ENCODE measurements around the gene ZSWIM2.
"Not testable (repeated sequence)": the region's sequence is repeated elsewhere in the genome, so short reads cannot be mapped to it uniquely, and the experiment has no call there.

ZSWIM2 gene

DNA sequence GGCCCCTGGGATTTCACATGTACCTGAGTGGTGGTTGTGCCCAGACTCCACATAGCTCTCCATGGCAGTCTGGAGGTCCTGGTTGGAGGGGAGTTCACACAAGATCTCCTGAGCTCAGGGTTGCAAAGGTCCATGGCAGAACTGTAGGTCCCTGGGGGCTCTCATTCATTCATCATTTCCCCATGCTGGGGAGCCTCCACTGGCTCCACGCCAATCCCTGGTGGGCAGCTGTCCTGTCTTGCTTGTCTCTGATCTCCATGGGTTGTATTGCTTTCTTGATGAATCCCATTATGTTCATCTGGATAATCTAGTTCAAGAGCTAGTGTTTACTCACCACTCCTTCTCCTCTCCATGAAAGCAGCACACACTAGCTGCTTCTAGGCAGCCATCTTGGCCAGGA lies 42.4 kb downstream of the ZSWIM2 start:
- Histone ChIP-seq H3K79me2 (ENCODE audit: control insufficient read depth, insufficient read depth, low read length) (no peaks in the 10 kb centered on the region), H4K5ac (ENCODE audit: low read length) (no peak overlapping the region), H2BK120ac (ENCODE audit: low read depth, low read length) (no peak overlapping the region), H3K18ac (ENCODE audit: low read length) (no peak overlapping the region), H2BK15ac (replicated peaks; ENCODE audit: low read depth) (no peak overlapping the region), H3K9ac (ENCODE audit: low read length) (no peak overlapping the region), H3K56ac (ENCODE audit: low read length) (no peak overlapping the region), H2BK5ac (ENCODE audit: low read length) (no peak overlapping the region), H3K4me2 (ENCODE audit: low read length) (no peak overlapping the region), H3K27me3 (ENCODE audit: insufficient read depth, low read length, poor library complexity) (no peaks in the 10 kb centered on the region), H2AK5ac (ENCODE audit: low read length) (no peak overlapping the region), H3K27ac (ENCODE audit: low read depth, low read length) (no peak overlapping the region), H3K36me3 (ENCODE audit: control insufficient read depth, insufficient read depth, low read length) (no peaks in the 10 kb centered on the region), H3K4me3 (ENCODE audit: low read length) (no peak overlapping the region), H3K23ac (ENCODE audit: low read length) (no peak overlapping the region), H3K79me1 (ENCODE audit: low read length) (no peaks in the 10 kb centered on the region), H4K8ac (ENCODE audit: low read depth, low read length) (no peak overlapping the region), H3K4me1 (ENCODE audit: control insufficient read depth, low read depth, low read length) (no peaks in the 10 kb centered on the region), H3K4ac (ENCODE audit: low read depth, low read length) (no peak overlapping the region)
- WGBS (ENCODE audit: extremely low coverage, insufficient coverage, low lambda C conversion rate): no CpG with 5 or more reads among the region's 1 CpG
- DNase-seq: no peak

DNA sequence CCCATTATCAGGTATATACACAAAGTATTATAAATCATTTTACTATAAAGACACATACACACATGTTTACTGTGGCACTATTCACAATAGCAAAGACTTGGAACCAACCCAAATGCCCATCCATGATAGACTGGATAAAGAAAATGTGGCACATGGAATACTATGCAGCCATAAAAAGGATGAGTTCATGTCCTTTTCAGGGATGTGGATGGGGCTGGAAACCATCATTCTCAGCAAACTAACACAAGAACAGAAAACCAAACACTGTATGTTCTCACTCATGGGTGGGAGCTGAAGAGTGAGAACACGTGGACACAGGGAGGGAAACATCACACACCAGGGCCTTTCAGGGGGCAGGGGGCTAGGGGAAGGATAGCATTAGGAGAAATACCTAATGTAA lies 50.4 kb downstream of the ZSWIM2 start:
- H3K56ac ChIP-seq (ENCODE audit: low read length); H3K4me3 ChIP-seq (ENCODE audit: low read length); H3K4me2 ChIP-seq (ENCODE audit: low read length); H3K18ac ChIP-seq (ENCODE audit: low read length); H3K4me1 ChIP-seq (ENCODE audit: control insufficient read depth, low read depth, low read length); H2BK120ac ChIP-seq (ENCODE audit: low read depth, low read length); H4K8ac ChIP-seq (ENCODE audit: low read depth, low read length); H4K5ac ChIP-seq (ENCODE audit: low read length); H2BK15ac ChIP-seq (replicated peaks; ENCODE audit: low read depth); DNase-seq; H3K36me3 ChIP-seq (ENCODE audit: control insufficient read depth, insufficient read depth, low read length); H3K27ac ChIP-seq (ENCODE audit: low read depth, low read length); H2AK5ac ChIP-seq (ENCODE audit: low read length); H3K23ac ChIP-seq (ENCODE audit: low read length); H3K4ac ChIP-seq (ENCODE audit: low read depth, low read length); H3K79me2 ChIP-seq (ENCODE audit: control insufficient read depth, insufficient read depth, low read length); H2BK5ac ChIP-seq (ENCODE audit: low read length); H3K9ac ChIP-seq (ENCODE audit: low read length); H3K27me3 ChIP-seq (ENCODE audit: insufficient read depth, low read length, poor library complexity); H3K79me1 ChIP-seq (ENCODE audit: low read length): not testable (repeated sequence)
- WGBS (ENCODE audit: extremely low coverage, insufficient coverage, low lambda C conversion rate): no CpG with 5 or more reads among the region's 1 CpG

GRCh38 chr2:186784930-186785329 lies 64.0 kb downstream of the ZSWIM2 start:
- no peak overlapping the region for H3K4me2 ChIP-seq (ENCODE audit: low read length)

DNA sequence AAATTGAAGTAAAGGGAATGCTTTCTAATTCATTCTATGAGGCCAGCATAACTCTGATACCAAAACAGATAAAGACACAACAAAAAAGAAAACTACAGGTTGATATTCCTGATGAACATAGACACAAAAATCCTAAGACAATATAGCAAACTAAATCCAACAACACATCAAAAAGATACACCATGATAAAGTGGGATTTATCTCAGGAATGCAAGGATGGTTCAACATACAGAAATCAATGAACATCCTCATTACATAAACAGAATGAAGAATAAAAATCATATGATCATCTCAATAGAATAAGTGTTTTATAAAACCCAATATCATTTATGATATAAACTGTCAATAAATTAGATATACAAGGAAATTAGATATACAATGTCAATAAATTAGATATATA lies 65.7 kb downstream of the ZSWIM2 start:
- H4K8ac ChIP-seq (ENCODE audit: low read depth, low read length): no peak overlapping the region
- H3K4me3 ChIP-seq (ENCODE audit: low read length): no peak overlapping the region
- no peak overlapping the region for H4K5ac ChIP-seq (ENCODE audit: low read length)
- H3K9ac ChIP-seq (ENCODE audit: low read length): no peak overlapping the region
- no peaks in the 10 kb centered on the region for H3K36me3 ChIP-seq (ENCODE audit: control insufficient read depth, insufficient read depth, low read length)
- H3K4me2 ChIP-seq (ENCODE audit: low read length): no peak overlapping the region
- H3K79me1 ChIP-seq (ENCODE audit: low read length): no peaks in the 10 kb centered on the region
- no peak for DNase-seq
- H2BK5ac ChIP-seq (ENCODE audit: low read length): no peak overlapping the region
- no peaks in the 10 kb centered on the region for H3K4me1 ChIP-seq (ENCODE audit: control insufficient read depth, low read depth, low read length)
- H3K27ac ChIP-seq (ENCODE audit: low read depth, low read length): no peak overlapping the region
- H2BK120ac ChIP-seq (ENCODE audit: low read depth, low read length): no peak overlapping the region
- H3K56ac ChIP-seq (ENCODE audit: low read length): no peak overlapping the region
- no peak overlapping the region for H3K4ac ChIP-seq (ENCODE audit: low read depth, low read length)
- H3K23ac ChIP-seq (ENCODE audit: low read length): no peak overlapping the region
- H2AK5ac ChIP-seq (ENCODE audit: low read length): no peak overlapping the region
- no peak overlapping the region for H3K18ac ChIP-seq (ENCODE audit: low read length)
- no peak overlapping the region for H2BK15ac ChIP-seq (replicated peaks; ENCODE audit: low read depth)
- no peaks in the 10 kb centered on the region for H3K79me2 ChIP-seq (ENCODE audit: control insufficient read depth, insufficient read depth, low read length)
- H3K27me3 ChIP-seq (ENCODE audit: insufficient read depth, low read length, poor library complexity): no peaks in the 10 kb centered on the region

More at GRCh38 chr2:186784930-186785329, 64.0 kb downstream of the ZSWIM2 start:
- H2BK5ac ChIP-seq (ENCODE audit: low read length): no peak overlapping the region
- H3K4me1 ChIP-seq (ENCODE audit: control insufficient read depth, low read depth, low read length): no peaks in the 10 kb centered on the region
- H3K18ac ChIP-seq (ENCODE audit: low read length): no peak overlapping the region
- WGBS (ENCODE audit: extremely low coverage, insufficient coverage, low lambda C conversion rate): no CpG with 5 or more reads among the region's 4 CpGs
- H3K27me3 ChIP-seq (ENCODE audit: insufficient read depth, low read length, poor library complexity): no peaks in the 10 kb centered on the region
- no peak overlapping the region for H2BK120ac ChIP-seq (ENCODE audit: low read depth, low read length)
- no peaks in the 10 kb centered on the region for H3K36me3 ChIP-seq (ENCODE audit: control insufficient read depth, insufficient read depth, low read length)
- H4K5ac ChIP-seq (ENCODE audit: low read length): no peak overlapping the region
- H3K79me1 ChIP-seq (ENCODE audit: low read length): no peaks in the 10 kb centered on the region
- H3K23ac ChIP-seq (ENCODE audit: low read length): no peak overlapping the region
- H3K79me2 ChIP-seq (ENCODE audit: control insufficient read depth, insufficient read depth, low read length): no peaks in the 10 kb centered on the region
- no peak overlapping the region for H3K27ac ChIP-seq (ENCODE audit: low read depth, low read length)
- no peak for DNase-seq
- no peak overlapping the region for H3K9ac ChIP-seq (ENCODE audit: low read length)
- H3K56ac ChIP-seq (ENCODE audit: low read length): no peak overlapping the region
- no peak overlapping the region for H3K4me3 ChIP-seq (ENCODE audit: low read length)
- H4K8ac ChIP-seq (ENCODE audit: low read depth, low read length): no peak overlapping the region
- no peak overlapping the region for H2BK15ac ChIP-seq (replicated peaks; ENCODE audit: low read depth)
- H3K4ac ChIP-seq (ENCODE audit: low read depth, low read length): no peak overlapping the region
- no peak overlapping the region for H2AK5ac ChIP-seq (ENCODE audit: low read length)

DNA sequence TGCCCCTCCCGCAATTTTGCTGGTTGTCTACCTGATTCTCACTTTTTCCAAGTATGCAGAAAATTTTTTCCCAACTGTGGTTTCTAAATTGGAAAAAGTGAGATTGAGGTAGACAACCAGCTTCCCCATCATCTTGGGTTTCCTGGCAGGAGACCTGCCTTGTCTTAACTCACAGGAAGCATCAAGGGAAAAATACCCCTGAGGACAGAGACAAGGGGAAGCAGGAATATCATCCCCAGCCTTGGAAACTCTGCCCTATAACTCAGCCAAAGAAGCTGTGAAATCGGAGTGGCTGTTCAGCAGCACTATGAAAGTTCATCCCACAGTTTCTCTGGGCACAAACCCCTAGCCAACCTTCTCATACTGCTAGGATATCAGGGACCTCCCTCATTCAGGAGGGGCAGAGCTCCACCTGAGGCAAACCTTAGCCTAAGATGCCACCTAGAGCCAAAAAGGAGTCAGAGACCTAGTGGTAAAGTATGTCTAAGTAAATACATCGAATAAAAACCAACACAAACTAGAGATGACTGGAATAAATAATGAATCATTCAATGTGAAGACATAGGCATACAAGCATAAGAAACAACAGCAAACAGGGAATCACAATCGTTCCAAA lies 68.2 kb downstream of the ZSWIM2 start:
- Histone ChIP-seq H3K27ac (ENCODE audit: low read depth, low read length) (no peak overlapping the region), H3K9ac (ENCODE audit: low read length) (no peak overlapping the region), H3K4me1 (ENCODE audit: control insufficient read depth, low read depth, low read length) (no peaks in the 10 kb centered on the region), H2BK5ac (ENCODE audit: low read length) (no peak overlapping the region), H3K36me3 (ENCODE audit: control insufficient read depth, insufficient read depth, low read length) (no peaks in the 10 kb centered on the region), H3K79me2 (ENCODE audit: control insufficient read depth, insufficient read depth, low read length) (no peaks in the 10 kb centered on the region), H2BK15ac (replicated peaks; ENCODE audit: low read depth) (no peak overlapping the region), H3K4me3 (ENCODE audit: low read length) (no peak overlapping the region), H3K18ac (ENCODE audit: low read length) (no peak overlapping the region), H4K5ac (ENCODE audit: low read length) (no peak overlapping the region), H3K23ac (ENCODE audit: low read length) (no peak overlapping the region), H2BK120ac (ENCODE audit: low read depth, low read length) (no peak overlapping the region), H2AK5ac (ENCODE audit: low read length) (no peak overlapping the region), H3K4ac (ENCODE audit: low read depth, low read length) (no peak overlapping the region), H3K4me2 (ENCODE audit: low read length) (no peak overlapping the region), H3K79me1 (ENCODE audit: low read length) (no peaks in the 10 kb centered on the region), H3K56ac (ENCODE audit: low read length) (peak overlapping the region; percentile 51), H3K27me3 (ENCODE audit: insufficient read depth, low read length, poor library complexity) (no peaks in the 10 kb centered on the region), H4K8ac (ENCODE audit: low read depth, low read length) (no peak overlapping the region)
- WGBS (ENCODE audit: extremely low coverage, insufficient coverage, low lambda C conversion rate): no CpG with 5 or more reads among the region's 4 CpGs
- peak; percentile 89 for DNase-seq
